A549 (cell line): ENCODE results near the gene KLHL30.

Source experiments
- BHLHE40 ChIP-seq: IDR thresholded peaks from 2 replicates; pipeline ENCODE4 v1.6.1; 2012; ENCODE audit warnings: low read depth, low read length, inconsistent platforms
- CBX8 ChIP-seq: fragments of 200-600 bp; sonication (generic); IDR thresholded peaks from 2 replicates; pipeline ENCODE4 v1.6.1; 2016
- CHD2 ChIP-seq: fragments of 150-350 bp; IDR thresholded peaks from 2 replicates; pipeline ENCODE4 v1.6.1; 2014; ENCODE audit warnings: low read length; ENCODE audit not compliant: partially characterized antibody
- CTCF ChIP-seq: fragments of >200 bp; sonication (Bioruptor Twin); formaldehyde crosslinking; IDR thresholded peaks from 3 replicates; pipeline ENCODE4 v1.5.1; 2016
- ESRRA ChIP-seq: fragments of 150-350 bp; IDR thresholded peaks from 2 replicates; pipeline ENCODE4 v1.6.1; 2014; ENCODE audit warnings: mild to moderate bottlenecking, low read length, borderline replicate concordance
- HOXA7 ChIP-seq: fragments of 250-450 bp; sonication (Bioruptor Pico); IDR thresholded peaks from 2 replicates; pipeline ENCODE4 v1.5.0; 2020; ENCODE audit warnings: mild to moderate bottlenecking, moderate library complexity
- JUN ChIP-seq, 2 experiments: fragments of >200 bp; sonication (Bioruptor Twin); formaldehyde crosslinking; IDR thresholded peaks; 2 replicates in 1 of 2; 3 replicates in 1 of 2; pipeline ENCODE4 v1.6.1; 2016 to 2017
- KDM5A ChIP-seq: fragments of 200-600 bp; sonication (generic); IDR thresholded peaks from 2 replicates; pipeline ENCODE4 v1.6.1; 2016; ENCODE audit warnings: antibody characterized with exemption, mild to moderate bottlenecking
- POLR2A ChIP-seq: IDR thresholded peaks from 2 replicates; pipeline ENCODE4 v1.6.1; 2012; ENCODE audit warnings: mild to moderate bottlenecking, low read length
- RFX5 ChIP-seq: fragments of 450-650 bp; IDR thresholded peaks from 2 replicates; pipeline ENCODE4 v1.7.1; 2014; ENCODE audit warnings: antibody characterized with exemption, mild to moderate bottlenecking, moderate library complexity
- TF ChIP-seq, protein P1 (sequence below): IDR thresholded peaks from 2 replicates; pipeline ENCODE4 v1.6.1; 2012

DNA sequence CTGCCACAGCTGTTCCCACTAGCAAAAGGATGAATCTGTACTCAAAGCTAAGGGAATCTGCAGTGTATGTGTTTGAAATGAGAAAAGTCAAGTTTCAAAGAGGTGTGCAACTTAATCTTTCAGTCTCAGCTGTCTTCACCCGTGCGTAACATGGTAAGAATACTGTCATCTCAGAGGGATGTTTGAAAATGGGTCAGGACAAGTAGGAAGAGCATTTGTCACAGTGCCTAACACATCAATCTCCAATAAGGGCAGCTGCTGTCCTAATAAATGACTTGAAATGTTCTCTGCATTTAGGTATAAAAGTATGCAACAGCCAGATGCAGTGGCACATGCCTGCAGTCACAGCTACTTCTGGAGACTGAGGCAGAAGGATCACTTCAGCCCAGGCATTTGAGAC is 52.0 kb downstream of the KLHL30 start:
- TF ChIP-seq JUN (IDR thresholded peaks at IDR 0.05) (no peak), KDM5A (no peak), CTCF (no peak), HOXA7 (no peak), CHD2 (no peak), CBX8 (no peak), POLR2A (no peak), BHLHE40 (no peak), RFX5 (no peak), ESRRA (no peak)
- TF ChIP-seq, protein P1, sequence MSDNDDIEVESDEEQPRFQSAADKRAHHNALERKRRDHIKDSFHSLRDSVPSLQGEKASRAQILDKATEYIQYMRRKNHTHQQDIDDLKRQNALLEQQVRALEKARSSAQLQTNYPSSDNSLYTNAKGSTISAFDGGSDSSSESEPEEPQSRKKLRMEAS = no peak
